K562 (cell line): ENCODE measurements around the gene TMEM203. TPM values are rescaled to one million over a fixed set of nuclear protein-coding genes. Genes with fewer than 3 reads are reported as not detected.

Experiments used
- AFF4 ChIP-seq: sonication (generic); formaldehyde crosslinking; IDR thresholded peaks from 2 replicates; pipeline ENCODE4 v1.8.0; 2023; ENCODE audit warnings: mild to moderate bottlenecking, missing genetic modification reagents
- GTF2E2 ChIP-seq: fragments of 200-800 bp; sonication (Bioruptor generic); IDR thresholded peaks from 2 replicates; pipeline ENCODE4 v1.6.1; 2016; ENCODE audit warnings: missing genetic modification characterization, missing compliant biosample characterization
- MCM2 ChIP-seq: fragments of 450-650 bp; IDR thresholded peaks from 2 replicates; pipeline ENCODE4 v1.6.1; 2017; ENCODE audit warnings: low read depth, mild to moderate bottlenecking
- MXD1 ChIP-seq: fragments of 250-450 bp; sonication (Bioruptor Pico); IDR thresholded peaks from 2 replicates; pipeline ENCODE4 v1.8.0; 2021; ENCODE audit warnings: borderline replicate concordance, mild to moderate bottlenecking, moderate library complexity; ENCODE audit not compliant: poor library complexity, severe bottlenecking
- PML ChIP-seq: IDR thresholded peaks from 2 replicates; pipeline ENCODE4 v1.6.1; 2012; ENCODE audit warnings: low read length, inconsistent platforms
- TCFL5 ChIP-seq: fragments of 250-450 bp; sonication (Bioruptor Pico); conservative IDR thresholded peaks from 2 replicates; pipeline ENCODE4 v1.6.1; 2021; ENCODE audit warnings: mild to moderate bottlenecking, moderate library complexity, matching md5 sums
- ZFP91 ChIP-seq: sonication (generic); formaldehyde crosslinking; IDR thresholded peaks from 2 replicates; pipeline ENCODE4 v1.8.0; 2022; ENCODE audit warnings: mild to moderate bottlenecking, missing genetic modification reagents
- ZNF212 ChIP-seq: fragments of 450-650 bp; formaldehyde crosslinking; IDR thresholded peaks from 2 replicates; pipeline ENCODE4 v1.4.0; 2020; ENCODE audit warnings: mild to moderate bottlenecking
- ZNF318 ChIP-seq, 2 experiments: fragments of 450-650 bp; IDR thresholded peaks; 2 replicates each; pipeline ENCODE4 v1.6.1; 2016; ENCODE audit warnings: mild to moderate bottlenecking in 2 of 2, borderline replicate concordance in 1 of 2, low read depth in 1 of 2, moderate library complexity in 1 of 2
- ZNF398 ChIP-seq: fragments of 250-450 bp; sonication (Bioruptor Pico); IDR thresholded peaks from 2 replicates; pipeline ENCODE4 v1.8.0; 2021; ENCODE audit warnings: moderate library complexity, mild to moderate bottlenecking, inconsistent platforms
- polyA plus RNA-seq, 8 experiments: library from polyadenylated mRNA; depleted of rRNA in 4 of 8; stranded (reverse) in 5 of 8; unstranded in 3 of 8; fragments of >200 nt; fragmentation: Nextera tagmentation in 2 of 8; fragmentation: Illumina TruSeq in 1 of 8; extraction: Ambion mirVana in 2 of 8; extraction: Trizol in 1 of 8; gene quantifications; 2 replicates each; pipeline versions ENCODE4 v1.2.1 to v1.2.3, GENCODE V29; 2011 to 2014; ENCODE audit warnings: inconsistent platforms in 1 of 8, missing spikeins in 1 of 8
- total RNA-seq, 7 experiments: library from RNA; depleted of rRNA in 6 of 7; stranded (reverse); fragments of >200 nt in 6 of 7; fragmentation: Illumina TruSeq in 2 of 7; extraction: Trizol in 2 of 7; gene quantifications; 2 replicates each; pipeline versions ENCODE4 v1.2.1 to v1.2.3, GENCODE V29; 2011 to 2021; ENCODE audit warnings: low replicate concordance in 1 of 7

TMEM203 gene
- total and polyA plus RNA-seq, 9 of the 15 experiments (the other 6 are each of a cell fraction or from before 2014, with no cell fraction given) = 8.8 to 59.5 (median 37.6) TPM

GRCh38 chr9:137240318-137240840 lies 34.9 kb upstream of the TMEM203 start (continued):
- TF ChIP-seq ZNF318 (IDR thresholded peaks at IDR 0.05; ENCODE audit: borderline replicate concordance in 1 of 2, low read depth in 1 of 2) = no peak
- TF ChIP-seq GTF2E2 (tag) = no peak
- TF ChIP-seq MCM2 = no peak
- no peak for TF ChIP-seq TCFL5 (CRISPR knock-in tag)
- TF ChIP-seq ZNF398 = no peak
- TF ChIP-seq ZFP91 (CRISPR knock-in tag) = no peak
- TF ChIP-seq ZNF212 (CRISPR knock-in tag) = peak; percentile 77; the same call in 1 of the 2 replicates
- peak; percentile 70 for TF ChIP-seq MXD1 (CRISPR knock-in tag)
- TF ChIP-seq AFF4 = 0 out of 2 replicates have a peak, but pooled peaks have one; percentile 48
- peak; percentile 48; the same call in 1 of the 2 replicates for TF ChIP-seq PML
